GM18867 (cell line): ENCODE results near the gene L3MBTL1.
A peak's percentile ranks its signal among the peaks of the same experiment; 100 is the strongest.

ENCODE experiments used
- ATAC-seq: cut with Tn5 transposase; IDR thresholded peaks from one replicate; pipeline ENCODE4 v1.9.1; 2021; ENCODE audit warnings: mild to moderate bottlenecking, moderate library complexity; ENCODE audit not compliant: unreplicated experiment

Gene L3MBTL1

DNA sequence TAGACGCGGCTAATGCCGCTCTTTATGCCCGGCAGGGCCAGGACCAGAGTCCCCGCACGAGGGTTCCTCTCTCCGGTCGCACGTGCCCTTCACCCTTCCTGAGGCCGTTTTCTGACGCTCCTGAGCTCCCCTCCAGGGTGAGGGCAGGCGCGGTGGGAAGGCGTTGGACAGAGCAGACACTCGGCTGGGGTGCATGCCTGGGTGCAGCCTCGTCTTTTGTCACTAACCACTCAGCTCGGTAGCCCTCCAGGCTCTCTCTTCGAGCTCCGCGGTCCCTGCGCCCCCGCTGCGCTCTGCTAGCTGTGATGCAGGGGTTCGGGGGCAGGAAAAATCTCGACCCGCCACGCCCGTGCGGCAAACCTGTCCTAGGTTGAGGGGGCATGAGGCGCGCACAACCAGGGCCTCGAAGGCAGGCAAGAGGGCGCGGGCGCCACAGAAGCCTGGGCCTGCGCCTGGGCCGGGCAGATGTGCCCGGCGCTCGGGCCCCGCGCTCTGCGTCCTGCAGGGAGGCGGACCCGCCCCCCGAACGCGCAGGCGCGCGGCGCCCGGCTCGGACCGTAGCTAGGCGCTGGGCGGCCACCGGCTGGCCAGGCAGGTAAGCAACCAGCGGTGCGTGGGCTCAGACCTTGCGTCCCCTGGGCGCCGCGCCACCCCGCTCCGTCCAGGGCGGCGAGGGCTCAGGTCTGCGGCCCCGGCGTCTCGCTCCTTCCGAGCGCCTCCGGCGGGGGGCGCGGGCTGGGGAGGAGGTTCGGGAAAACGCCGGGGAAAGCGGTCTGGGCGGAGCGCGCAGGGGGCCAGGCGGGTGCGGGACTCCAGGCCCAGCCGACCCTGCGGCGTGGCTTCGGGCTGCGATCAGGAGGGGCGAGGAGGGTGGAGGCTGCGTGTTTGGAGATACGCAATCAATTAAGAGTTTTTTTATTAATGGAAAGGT is at the start of gene L3MBTL1:
TSS of gene L3MBTL1 (plus strand) at position 548 of the 931 bp plus-strand sequence. CDS start 5,807 bp downstream, outside the sequence.
- ATAC-seq: no peak

GRCh38 chr20:43458422-43458924 is 49.0 kb upstream of the L3MBTL1 start:
- ATAC-seq: no peak

DNA sequence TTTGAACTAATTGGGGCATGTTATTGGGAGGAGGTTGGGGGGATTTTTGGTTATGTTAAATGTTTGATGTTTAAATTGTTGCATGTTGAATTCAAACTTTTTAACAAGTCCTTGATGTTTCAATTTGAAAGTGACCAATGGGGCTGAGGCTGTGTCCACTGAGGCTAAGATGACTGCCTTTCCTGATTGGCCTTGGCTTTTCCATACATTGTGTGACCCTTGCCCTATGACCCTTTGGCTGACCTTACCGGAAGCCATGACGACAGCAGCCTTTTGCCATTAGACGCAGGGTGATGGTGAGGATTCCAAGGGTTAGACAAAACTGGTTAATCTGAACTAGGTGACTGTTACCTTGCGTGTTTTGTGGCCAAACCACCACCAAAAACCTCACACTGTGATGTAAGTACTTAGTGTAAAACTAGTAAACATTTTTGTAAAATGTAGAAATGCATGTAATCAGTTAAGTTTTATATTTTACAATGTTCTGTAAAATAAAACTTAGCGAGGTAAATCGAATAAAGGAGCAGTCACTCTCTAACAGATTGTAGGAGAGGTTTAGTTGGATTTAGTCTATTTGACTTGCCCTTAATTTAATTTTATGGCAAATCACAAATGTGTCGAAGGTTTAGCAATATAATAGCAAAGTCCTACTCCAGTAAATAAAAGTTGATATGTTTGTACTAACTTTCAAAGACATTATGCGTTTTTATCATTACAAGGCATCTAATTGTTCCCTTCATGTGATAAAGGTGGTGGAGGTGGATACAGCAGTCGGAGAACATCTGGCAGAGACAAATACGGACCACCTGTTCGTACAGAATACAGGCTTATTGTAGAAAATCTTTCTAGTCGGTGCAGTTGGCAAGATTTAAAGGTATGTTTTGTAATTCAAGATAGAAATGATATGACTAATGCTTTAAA is 48.2 kb upstream of the L3MBTL1 start:
- ATAC-seq: no peak

DNA sequence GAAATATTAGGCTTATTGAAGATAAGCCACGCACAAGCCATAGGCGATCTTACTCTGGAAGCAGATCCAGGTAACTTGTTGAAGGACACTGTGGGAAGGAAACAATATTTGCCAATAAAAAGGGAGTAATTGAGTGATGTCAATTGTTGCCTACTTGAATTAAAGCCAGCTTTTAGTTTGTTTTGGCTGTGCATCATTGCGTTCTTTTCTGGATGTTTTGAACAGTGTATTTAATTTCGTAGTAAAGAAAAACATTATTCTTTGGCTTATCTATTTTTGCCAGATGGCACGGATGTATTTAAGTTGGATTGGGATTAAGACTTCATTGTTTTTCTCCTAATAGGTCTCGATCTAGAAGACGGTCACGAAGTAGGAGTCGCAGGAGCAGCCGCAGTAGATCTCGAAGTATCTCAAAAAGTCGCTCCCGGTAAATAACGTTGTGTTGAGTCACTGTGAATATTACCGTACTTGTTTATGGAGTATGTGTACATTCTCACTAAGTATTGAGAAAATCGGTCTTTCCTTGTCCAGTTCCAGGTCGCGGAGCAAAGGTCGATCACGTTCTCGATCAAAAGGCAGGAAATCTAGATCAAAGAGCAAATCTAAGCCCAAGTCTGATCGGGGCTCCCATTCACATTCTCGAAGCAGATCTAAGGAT is 47.2 kb upstream of the L3MBTL1 start:
- no peak for ATAC-seq

GRCh38 chr20:43460830-43461200 is 46.7 kb upstream of the L3MBTL1 start:
- ATAC-seq: no peak

DNA sequence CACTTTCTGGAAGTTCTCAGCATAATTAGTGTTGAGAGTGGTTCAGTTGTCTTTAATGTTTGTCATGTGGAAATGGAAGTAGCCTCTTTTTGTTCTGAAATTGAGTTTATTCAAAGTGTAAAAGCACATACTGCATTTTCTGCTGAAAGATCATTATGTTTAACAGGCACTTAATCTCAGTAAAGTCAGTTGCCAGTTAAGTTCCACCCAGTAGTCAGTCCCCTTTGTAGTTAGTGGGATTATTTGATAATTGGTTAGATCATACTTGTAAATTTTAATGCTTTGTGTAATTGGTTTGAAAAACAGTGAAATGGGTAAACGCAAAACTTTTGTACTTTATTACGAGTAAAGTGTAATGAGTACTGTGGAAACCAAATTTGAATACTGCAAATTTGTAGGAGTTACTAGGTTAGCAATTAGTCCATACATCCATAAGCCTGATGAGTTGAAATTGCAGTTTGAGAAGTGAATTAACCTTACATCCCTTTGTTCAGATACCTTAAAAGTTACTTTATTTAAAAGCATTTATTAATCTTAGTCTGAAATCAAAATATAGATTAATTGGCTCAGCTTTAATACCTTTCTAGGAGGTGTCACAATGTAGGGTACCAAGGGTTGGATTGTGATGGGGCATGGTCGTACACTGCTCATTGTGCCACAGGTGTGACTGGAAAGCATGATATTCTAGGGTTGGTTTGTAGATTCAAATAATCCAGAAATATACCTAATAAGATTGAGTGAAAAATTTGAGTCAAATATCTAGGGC is 45.4 kb upstream of the L3MBTL1 start:
- no peak for ATAC-seq

DNA sequence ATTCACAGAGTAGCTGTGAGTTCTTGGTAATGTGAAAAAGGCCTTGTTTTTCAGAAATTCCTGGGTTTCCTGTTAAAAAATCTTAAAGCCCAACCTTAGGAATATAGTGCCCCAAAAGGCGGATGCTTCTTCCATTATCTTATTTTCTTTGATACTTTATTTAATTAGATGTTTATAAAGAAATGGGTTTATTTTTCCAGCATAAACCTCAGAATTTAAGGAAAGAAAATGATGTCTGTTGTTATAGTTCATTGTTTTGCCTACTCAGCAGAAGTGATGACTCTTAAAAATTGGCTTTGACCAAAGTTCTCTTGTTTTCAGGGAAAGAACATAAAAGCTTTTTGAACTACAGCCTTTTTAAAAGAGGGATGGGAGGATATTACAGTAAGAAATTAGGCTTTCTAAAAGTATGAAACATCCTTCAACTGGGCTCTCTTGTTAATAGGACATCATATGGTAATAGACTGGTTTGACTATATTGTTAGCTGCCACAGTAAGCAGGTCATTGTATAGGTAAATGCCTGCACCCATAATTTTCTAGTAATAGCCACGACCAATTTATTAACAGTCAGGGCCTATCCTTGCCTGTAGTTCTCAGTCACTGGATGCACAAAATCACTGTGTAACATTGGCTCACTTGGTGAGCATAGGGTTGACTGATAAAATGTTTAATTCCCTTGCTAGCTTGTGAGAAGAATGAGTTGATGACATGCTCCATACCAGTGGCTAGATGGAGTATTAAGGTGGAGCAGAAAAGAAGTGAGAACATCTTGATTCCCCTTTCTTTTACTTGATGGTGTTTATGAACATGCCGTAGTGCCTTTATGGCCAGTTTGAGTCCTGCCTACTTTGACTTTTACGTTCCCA is 44.6 kb upstream of the L3MBTL1 start:
- ATAC-seq: no peak

- ATAC-seq: no peak
Observed at GRCh38 chr20:43463527-43464218, 43.8 kb upstream of the L3MBTL1 start.

DNA sequence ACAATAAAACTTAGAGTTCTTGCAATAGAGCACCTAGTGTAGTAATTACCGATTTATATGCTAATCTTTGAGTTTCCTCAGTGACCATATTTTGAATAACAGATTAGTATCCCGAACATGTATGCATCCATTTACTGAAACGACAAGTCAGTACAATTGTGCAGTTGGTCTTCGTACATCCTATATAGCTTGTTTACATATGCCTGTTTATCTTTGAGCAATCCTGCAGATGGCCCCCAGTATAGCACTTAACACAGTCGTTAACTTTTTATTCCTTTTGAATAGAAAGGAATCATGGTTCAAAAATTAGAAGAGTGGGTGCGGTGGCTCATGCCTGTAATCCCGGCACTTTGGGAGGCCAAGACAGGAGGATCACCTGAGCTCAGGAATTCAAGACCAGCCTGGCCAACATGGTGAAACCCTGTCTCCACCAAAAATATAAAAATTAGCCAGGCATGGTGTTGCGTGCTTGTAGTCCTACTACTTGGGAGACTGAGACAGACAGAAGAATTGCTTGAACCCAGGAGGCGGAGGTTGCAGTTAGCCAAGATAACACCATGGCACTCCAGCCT is 43.2 kb upstream of the L3MBTL1 start:
- ATAC-seq: no peak

- ATAC-seq: no peak
Observed at GRCh38 chr20:43465625-43465943, 41.9 kb upstream of the L3MBTL1 start.

DNA sequence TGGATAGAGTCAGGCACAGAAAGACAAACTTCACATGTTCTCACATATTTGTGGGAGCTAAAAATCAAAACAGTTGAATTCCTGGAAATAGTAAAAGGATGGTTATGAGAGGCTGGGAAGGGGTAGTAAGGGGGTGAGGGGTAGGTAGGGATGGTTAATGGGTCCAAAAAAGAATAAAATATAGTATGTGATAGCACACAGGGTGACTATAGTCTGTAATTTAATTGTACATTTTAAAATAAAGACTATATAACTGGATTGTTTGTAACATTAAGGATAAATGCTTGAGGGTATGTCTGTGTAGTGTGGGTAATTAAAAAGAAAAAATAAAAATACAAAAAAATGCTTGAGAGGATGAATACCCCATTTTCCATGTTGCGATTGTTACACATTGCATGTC is 39.9 kb upstream of the L3MBTL1 start:
- ATAC-seq: no peak

DNA sequence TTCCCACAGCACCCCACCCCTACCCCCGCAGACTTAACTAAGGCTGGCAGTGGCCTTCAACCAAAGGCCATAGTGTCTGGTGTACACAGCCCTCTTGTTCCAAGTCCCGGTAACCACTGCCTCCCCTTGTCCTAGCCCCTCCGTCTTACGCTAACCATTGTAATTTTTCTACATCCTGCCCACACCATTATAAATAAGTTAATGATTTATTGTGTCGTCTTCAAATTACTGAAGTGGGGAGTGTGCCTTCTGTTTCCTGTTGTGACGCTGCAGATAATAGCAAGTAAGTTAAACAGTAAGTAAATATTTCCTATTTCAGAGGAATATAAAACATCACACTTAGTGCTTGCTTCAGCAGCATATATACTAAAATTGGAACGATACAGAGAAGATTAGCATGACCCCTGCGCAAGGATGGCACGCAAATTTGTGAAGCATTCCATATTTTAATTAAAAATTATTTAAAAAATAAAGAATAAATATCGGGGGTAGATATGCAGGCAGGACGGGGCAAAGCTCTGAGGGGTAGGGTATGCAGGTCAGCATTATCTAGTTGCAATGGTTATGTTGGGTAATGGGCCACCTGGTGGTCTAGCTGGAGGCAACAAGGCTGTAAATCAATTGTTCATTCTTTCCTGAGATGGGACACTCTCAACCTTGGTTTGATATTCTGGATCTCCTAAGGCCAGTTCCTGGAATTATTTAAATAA is 34.7 kb upstream of the L3MBTL1 start:
- ATAC-seq: no peak

DNA sequence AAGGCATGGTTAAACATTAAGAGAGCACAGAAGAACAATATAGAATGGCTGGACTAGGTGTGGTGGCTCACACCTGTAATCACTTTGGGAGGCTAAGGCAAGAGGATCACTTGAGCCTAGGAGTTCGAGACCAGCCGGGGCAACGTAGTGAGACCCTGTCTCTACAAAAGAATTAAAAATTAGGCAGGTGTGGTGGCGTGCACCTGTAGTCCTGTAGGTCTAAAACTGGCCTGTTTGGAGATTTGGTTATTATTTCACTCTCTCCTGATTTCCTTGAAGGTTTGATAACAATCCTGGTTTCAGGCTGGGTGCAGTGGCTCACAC is 34.2 kb upstream of the L3MBTL1 start:
- ATAC-seq: no peak

GRCh38 chr20:43477193-43477592 is 30.3 kb upstream of the L3MBTL1 start:
- no peak for ATAC-seq

DNA sequence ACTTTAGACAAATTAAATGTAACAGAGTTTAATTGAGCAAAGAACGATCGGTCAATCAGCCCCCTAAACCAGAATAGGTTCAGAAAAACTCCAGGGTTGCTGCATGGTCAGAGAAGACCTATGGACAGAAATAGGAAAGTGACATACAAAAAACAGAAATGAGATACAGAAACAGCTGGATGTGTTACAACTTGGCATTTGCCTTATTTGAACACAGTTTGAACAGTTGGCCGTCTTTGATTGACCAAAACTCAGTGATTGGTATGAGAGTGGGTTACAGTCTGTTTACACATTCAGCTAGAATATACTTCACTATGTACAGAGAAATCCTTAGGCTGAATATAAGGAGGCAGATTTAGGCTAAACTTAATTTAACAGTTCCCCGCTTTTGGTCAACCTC is 29.9 kb upstream of the L3MBTL1 start:
- ATAC-seq: no peak

DNA sequence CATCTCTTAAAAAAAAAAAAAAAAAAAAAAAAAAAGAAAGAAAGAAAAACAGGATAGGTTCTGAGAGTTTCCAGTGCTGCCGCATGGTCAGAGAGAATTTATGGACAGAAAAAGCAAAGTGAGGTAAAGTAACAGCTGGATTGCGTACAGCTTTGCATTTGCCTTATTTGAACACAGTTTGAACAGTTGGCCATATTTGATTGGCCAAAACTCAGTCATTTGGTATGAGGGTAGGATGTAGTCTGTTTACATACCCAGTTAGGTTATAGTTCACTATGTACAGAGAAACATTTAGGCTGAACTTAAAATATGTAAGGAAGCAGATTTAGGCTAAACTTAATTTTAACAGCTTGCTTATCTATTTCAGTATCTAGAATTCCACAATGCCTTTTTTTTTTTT is 17.5 kb upstream of the L3MBTL1 start:
- ATAC-seq: no peak

DNA sequence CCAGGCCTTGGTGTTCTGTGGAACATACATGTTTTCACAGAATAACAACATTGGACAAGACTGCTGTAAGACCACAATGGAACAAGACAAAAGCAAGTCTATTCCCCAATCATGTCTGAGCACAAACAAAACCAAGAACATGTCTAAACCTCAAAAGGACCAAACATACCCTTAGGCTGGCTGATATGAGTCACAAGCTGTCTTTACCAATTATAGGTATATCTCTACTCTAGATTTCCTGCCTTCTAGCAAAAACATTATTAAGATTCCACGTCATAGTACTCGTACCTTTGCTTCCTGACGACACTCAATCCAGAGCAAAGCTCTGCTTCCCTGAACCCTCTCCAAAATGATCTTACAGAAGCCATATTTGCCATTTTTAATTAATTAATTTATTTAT is 15.4 kb upstream of the L3MBTL1 start:
- peak; percentile 68 for ATAC-seq

- no peak for ATAC-seq
Observed at GRCh38 chr20:43495388-43495787, 12.1 kb upstream of the L3MBTL1 start.
